Measurements from ENCODE around the gene C2orf66. TPM values are rescaled to one million over a fixed set of nuclear protein-coding genes. Genes with fewer than 3 reads are reported as not detected.

C2orf66 gene
- total RNA-seq, 4 donors from 2014 or later: 0.68 TPM; not detected in 3

DNA sequence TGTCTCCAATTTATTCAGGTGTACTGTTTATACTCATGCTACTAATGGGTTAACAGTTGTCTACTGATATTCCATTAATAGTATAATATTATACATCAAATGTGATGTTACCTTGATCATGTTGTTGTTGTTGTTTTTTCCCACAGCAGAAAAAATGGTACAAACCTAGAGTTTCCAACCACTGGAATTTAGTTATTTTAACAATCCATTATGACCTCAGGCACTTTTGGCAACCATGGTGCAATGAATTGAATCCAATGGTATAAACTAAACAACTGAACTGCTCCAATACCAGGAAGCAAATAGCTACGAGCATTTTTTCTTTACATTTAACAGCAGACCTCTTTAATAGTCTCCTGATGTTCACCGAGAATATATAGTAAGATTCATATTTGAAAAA, 31.0 kb upstream of the C2orf66 start:
- TF ChIP-seq, protein P1, sequence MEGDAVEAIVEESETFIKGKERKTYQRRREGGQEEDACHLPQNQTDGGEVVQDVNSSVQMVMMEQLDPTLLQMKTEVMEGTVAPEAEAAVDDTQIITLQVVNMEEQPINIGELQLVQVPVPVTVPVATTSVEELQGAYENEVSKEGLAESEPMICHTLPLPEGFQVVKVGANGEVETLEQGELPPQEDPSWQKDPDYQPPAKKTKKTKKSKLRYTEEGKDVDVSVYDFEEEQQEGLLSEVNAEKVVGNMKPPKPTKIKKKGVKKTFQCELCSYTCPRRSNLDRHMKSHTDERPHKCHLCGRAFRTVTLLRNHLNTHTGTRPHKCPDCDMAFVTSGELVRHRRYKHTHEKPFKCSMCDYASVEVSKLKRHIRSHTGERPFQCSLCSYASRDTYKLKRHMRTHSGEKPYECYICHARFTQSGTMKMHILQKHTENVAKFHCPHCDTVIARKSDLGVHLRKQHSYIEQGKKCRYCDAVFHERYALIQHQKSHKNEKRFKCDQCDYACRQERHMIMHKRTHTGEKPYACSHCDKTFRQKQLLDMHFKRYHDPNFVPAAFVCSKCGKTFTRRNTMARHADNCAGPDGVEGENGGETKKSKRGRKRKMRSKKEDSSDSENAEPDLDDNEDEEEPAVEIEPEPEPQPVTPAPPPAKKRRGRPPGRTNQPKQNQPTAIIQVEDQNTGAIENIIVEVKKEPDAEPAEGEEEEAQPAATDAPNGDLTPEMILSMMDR (IDR thresholded peaks at IDR 0.05; ENCODE audit: low read depth): no peak

DNA sequence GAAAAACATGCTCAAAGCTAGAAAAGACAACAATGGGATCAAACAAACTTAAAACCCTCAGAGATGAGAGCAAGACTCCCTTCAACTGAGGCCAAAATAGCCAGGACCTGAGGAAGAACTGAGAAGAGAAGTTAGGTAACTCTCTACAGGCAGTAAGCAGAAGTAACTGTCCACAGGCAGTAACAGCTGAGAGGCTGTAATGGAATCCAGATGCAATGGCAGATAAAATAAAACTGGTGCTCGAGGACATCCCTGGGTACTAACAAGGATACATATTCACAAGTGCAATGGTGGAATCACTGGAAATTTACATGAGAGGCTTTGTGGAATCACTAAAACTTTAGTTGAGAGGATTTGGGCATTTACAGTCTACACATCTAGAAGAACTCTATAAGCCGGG, 30.4 kb upstream of the C2orf66 start:
- TF ChIP-seq, protein P1 (IDR thresholded peaks at IDR 0.05; ENCODE audit: low read depth): no peak

DNA sequence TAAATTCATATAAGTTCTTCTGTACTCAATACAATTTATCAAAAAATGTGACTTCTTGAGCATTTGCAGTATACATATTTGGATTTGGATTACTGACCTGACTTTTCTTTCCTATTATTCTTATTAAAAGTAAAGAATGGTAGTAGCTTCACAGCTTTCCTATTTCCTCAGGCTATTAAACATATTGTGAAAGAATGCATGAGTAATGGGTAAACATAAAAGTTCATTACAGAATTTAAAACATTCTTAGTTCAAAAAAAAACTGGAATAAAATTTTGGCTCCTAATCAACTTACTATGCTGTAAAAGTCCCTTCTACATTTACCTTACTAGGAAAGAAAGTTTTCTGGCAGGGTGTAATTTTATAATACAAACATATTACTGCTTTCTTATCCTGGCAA, 27.3 kb upstream of the C2orf66 start:
- TF ChIP-seq, protein P1 (IDR thresholded peaks at IDR 0.05; ENCODE audit: low read depth): no peak

DNA sequence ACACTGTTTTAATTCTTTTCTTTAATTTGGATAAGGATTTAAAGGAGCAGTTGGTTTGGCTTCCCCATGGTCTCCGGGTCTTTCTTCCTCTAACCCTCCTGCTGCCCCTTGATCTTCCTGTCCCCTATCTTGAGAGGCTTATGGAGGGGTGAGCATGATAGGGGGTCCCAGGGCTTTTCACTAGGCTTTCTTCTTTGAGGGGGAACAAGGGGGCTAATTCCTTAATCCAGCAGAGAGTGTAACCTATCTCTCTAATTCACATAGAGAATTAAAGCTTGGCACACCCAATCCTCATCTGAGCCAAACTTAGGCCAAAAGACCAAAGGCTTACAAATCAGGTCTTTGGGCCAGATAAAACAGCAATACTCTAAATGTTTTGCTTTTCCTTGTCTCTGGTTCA, 21.5 kb upstream of the C2orf66 start:
- TF ChIP-seq, protein P1 (IDR thresholded peaks at IDR 0.05; ENCODE audit: low read depth): no peak

DNA sequence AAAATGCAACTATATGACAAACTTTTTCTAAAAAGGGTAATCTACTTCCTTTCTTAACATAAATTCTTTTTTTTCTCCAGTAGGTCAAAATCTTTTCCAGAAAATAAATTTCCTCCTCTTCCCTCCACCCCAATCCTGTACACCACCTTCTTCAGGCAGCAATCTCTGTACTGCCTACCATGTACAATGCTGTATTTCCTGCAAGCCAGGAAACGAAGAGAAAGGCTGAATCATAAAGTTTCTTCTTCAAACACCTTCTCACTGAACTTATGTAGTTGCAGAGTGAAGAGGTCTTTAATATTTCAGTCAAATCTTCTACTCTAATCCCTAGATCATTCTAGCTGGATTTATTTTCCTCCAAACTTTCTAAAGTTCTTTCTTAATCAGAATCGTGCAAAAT, 18.2 kb upstream of the C2orf66 start:
- TF ChIP-seq, protein P1 (IDR thresholded peaks at IDR 0.05; ENCODE audit: low read depth): no peak

DNA sequence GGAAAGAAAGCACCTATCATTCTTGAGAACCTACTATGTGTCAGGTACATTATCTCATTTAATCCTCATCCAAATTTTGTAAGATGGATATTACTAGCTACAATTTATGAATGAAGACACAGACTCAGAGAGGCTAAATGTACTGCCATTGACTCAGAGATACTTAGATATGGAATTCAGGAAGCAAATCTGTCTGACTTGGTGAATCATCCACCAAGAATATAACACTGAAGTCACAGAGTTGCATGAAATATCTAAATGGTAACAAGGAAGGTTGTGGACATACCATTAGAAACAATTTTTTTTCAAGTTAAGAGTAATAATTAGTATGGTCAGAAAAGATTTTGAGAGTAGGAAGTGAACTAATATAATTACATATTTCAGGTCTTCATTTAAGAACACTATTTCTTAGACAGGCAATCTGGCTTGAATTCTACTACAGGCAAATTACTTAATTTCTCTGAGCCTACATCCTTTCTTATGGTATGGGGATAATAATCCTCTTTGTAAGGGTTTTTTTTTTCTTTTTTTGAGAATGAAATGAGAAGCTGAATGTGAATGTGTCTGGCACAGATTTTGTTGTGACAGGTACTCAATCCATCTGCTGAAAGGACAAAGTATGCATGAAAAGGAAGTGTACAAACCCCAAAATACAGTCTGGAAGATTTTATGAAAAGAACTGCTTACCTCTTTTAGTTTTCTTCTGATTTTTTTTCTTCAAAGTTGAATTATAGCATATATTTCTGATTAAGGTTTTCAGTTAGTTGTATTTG, 14.8 kb upstream of the C2orf66 start:
- TF ChIP-seq, protein P1 (IDR thresholded peaks at IDR 0.05; ENCODE audit: low read depth): no peak

DNA sequence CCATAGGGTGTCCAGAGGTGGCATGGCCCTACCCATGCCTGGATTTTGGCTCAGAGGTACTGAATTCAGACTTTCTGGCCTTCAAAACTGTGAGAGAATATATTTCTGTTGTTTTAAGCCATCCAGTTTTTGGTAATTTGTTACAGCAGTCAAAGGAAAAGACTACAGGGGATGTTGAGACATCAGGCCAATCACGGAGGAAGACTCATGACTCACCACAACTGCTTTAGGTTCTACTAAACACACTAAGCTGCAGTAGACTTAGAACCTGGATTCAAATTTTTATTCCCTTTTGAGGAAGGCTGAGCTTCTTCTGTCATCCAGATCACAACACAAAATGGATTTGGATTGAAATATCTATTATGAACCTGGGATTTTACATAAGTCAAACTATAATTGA, 12.0 kb upstream of the C2orf66 start:
- TF ChIP-seq, protein P1 (IDR thresholded peaks at IDR 0.05; ENCODE audit: low read depth): no peak
